Right renal pelvis (tissue), 4 donors: ENCODE data around the gene SPEM3. TPM values are rescaled to one million over a fixed set of nuclear protein-coding genes. Genes with fewer than 3 reads are reported as not detected.

Source experiments
- DNase-seq, 4 donors: peaks; one replicate each; pipeline ENCODE4 v3.0.0-alpha.2; 2013; ENCODE audit warnings: low read depth in 4 of 4, low spot score in 3 of 4, missing footprints in 1 of 4
- polyA plus RNA-seq, 4 donors: library from polyadenylated mRNA; unstranded; fragments of 120-200 nt; gene quantifications; one replicate each; pipeline ENCODE4 v1.2.1, GENCODE V29; 2013; ENCODE audit not compliant: insufficient read length in 4 of 4

Gene SPEM3
- polyA plus RNA-seq, 4 donors: not detected

- peak in 1 of 4 donors; percentile 47 for DNase-seq
Measured at GRCh38 chr17:7419819-7420610, 8.6 kb upstream of the SPEM3 start, which contains the start of gene SPEM1. SPEM1 (plus strand) TSS chr17:7420324; CDS start chr17:7420385, 61 bp downstream.

- no peak for DNase-seq
Measured at GRCh38 chr17:7421186-7421585, 7.5 kb upstream of the SPEM3 start.

- no peak for DNase-seq
Measured at GRCh38 chr17:7423679-7424078, 5.0 kb upstream of the SPEM3 start.

GRCh38 chr17:7425316-7425715 lies 3.3 kb upstream of the SPEM3 start, which contains the start of gene SPEM2:
SPEM2 (plus strand) TSS chr17:7425616; CDS start chr17:7425689, 73 bp downstream.
- no peak for DNase-seq

GRCh38 chr17:7425756-7426155 lies 2.9 kb upstream of the SPEM3 start:
- no peak for DNase-seq

- DNase-seq: no peak
Measured at GRCh38 chr17:7426203-7426863, 2.3 kb upstream of the SPEM3 start.

GRCh38 chr17:7426896-7427489 lies 1.7 kb upstream of the SPEM3 start:
- DNase-seq: no peak

GRCh38 chr17:7427549-7427948 lies 1.1 kb upstream of the SPEM3 start:
- no peak for DNase-seq

- no peak for DNase-seq
Measured at GRCh38 chr17:7429722-7430121, 1.1 kb downstream of the SPEM3 start.

- DNase-seq: no peak
Measured at GRCh38 chr17:7431231-7431630, 2.6 kb downstream of the SPEM3 start.

- DNase-seq: no peak
Measured at GRCh38 chr17:7432296-7432695, 3.6 kb downstream of the SPEM3 start.

- DNase-seq: no peak
Measured at GRCh38 chr17:7435676-7436555, 7.3 kb downstream of the SPEM3 start.

GRCh38 chr17:7436556-7437368 lies 8.1 kb downstream of the SPEM3 start:
- peak in 2 of 4 donors; percentile 67 to 80 for DNase-seq

GRCh38 chr17:7437369-7437863 lies 8.8 kb downstream of the SPEM3 start:
- no peak for DNase-seq

- no peak for DNase-seq
Measured at GRCh38 chr17:7437950-7438614, 9.4 kb downstream of the SPEM3 start.

- no peak for DNase-seq
Measured at GRCh38 chr17:7438656-7439460, 10.2 kb downstream of the SPEM3 start.

GRCh38 chr17:7439462-7440112 lies 10.9 kb downstream of the SPEM3 start, which contains the start of gene FGF11:
FGF11 (plus strand) TSS chr17:7439512; CDS start chr17:7439621, 109 bp downstream.
- DNase-seq: no peak
